ENCODE data around the gene TRERF1. TPM values are rescaled to one million over a fixed set of nuclear protein-coding genes. Genes with fewer than 3 reads are reported as not detected.
"Not testable (repeated sequence)": the region's sequence is repeated elsewhere in the genome, so short reads cannot be mapped to it uniquely, and the experiment has no call there.

The TRERF1 gene
- total and polyA plus RNA-seq, 2 experiments from 2014 or later, result 11.2 to 20.6 TPM

DNA sequence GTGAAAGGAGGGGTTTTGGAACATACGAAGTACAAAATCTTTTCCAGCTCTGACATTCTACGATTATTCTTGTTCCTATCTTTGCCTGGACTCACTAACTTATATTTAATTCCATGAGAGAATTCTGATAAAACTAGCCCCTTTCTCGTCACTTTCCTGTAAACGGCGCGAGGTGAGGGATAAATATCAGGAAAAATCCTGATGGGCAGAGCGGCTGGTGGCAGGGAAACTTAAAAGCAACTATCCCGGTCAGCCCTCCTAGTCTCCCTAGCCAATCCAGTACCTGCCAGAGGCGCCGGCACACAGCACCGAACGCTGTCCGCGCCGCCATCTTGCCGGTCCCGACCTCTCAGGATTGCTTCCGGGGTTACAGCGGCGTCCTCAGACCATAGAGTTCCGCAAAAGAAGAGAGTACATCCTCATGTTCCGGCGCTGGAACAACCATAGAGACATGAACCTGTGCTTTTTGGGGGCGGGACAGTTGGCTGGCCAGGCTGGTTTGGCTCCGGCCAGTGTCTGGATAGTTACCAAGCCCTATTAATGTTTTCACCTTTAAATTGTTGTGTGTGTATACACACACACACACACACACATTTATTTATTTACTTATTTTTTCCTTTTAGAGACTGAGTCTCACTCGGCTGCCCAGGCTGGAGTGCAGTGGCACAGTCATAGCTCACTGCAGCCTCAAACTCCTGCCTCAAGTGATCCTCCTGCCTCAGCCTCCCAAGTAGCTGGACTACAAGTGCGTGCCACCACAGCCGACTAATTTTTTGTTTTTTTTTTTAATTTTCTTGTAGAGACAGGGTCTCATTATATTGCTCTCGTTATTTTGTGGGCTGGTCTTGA, 234.0 kb downstream of the TRERF1 start, which contains the start of gene MRPS10 (continued):
- TF ChIP-seq, protein P1, sequence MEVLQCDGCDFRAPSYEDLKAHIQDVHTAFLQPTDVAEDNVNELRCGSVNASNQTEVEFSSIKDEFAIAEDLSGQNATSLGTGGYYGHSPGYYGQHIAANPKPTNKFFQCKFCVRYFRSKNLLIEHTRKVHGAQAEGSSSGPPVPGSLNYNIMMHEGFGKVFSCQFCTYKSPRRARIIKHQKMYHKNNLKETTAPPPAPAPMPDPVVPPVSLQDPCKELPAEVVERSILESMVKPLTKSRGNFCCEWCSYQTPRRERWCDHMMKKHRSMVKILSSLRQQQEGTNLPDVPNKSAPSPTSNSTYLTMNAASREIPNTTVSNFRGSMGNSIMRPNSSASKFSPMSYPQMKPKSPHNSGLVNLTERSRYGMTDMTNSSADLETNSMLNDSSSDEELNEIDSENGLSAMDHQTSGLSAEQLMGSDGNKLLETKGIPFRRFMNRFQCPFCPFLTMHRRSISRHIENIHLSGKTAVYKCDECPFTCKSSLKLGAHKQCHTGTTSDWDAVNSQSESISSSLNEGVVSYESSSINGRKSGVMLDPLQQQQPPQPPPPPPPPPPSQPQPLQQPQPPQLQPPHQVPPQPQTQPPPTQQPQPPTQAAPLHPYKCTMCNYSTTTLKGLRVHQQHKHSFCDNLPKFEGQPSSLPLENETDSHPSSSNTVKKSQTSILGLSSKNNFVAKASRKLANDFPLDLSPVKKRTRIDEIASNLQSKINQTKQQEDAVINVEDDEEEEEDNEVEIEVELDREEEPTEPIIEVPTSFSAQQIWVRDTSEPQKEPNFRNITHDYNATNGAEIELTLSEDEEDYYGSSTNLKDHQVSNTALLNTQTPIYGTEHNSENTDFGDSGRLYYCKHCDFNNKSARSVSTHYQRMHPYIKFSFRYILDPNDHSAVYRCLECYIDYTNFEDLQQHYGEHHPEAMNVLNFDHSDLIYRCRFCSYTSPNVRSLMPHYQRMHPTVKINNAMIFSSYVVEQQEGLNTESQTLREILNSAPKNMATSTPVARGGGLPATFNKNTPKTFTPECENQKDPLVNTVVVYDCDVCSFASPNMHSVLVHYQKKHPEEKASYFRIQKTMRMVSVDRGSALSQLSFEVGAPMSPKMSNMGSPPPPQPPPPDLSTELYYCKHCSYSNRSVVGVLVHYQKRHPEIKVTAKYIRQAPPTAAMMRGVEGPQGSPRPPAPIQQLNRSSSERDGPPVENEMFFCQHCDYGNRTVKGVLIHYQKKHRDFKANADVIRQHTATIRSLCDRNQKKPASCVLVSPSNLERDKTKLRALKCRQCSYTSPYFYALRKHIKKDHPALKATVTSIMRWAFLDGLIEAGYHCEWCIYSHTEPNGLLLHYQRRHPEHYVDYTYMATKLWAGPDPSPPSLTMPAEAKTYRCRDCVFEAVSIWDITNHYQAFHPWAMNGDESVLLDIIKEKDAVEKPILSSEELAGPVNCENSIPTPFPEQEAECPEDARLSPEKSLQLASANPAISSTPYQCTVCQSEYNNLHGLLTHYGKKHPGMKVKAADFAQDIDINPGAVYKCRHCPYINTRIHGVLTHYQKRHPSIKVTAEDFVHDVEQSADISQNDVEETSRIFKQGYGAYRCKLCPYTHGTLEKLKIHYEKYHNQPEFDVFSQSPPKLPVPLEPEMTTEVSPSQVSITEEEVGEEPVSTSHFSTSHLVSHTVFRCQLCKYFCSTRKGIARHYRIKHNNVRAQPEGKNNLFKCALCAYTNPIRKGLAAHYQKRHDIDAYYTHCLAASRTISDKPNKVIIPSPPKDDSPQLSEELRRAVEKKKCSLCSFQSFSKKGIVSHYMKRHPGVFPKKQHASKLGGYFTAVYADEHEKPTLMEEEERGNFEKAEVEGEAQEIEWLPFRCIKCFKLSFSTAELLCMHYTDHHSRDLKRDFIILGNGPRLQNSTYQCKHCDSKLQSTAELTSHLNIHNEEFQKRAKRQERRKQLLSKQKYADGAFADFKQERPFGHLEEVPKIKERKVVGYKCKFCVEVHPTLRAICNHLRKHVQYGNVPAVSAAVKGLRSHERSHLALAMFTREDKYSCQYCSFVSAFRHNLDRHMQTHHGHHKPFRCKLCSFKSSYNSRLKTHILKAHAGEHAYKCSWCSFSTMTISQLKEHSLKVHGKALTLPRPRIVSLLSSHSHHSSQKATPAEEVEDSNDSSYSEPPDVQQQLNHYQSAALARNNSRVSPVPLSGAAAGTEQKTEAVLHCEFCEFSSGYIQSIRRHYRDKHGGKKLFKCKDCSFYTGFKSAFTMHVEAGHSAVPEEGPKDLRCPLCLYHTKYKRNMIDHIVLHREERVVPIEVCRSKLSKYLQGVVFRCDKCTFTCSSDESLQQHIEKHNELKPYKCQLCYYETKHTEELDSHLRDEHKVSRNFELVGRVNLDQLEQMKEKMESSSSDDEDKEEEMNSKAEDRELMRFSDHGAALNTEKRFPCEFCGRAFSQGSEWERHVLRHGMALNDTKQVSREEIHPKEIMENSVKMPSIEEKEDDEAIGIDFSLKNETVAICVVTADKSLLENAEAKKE (CRISPR knock-in tag; IDR thresholded peaks at IDR 0.05), result no peak
- TF ChIP-seq EZH2phosphoT487 (IDR thresholded peaks at IDR 0.05; ENCODE audit: unreplicated experiment) (no peak), ZNF114 (CRISPR knock-in tag; IDR thresholded peaks at IDR 0.05) (no peak), JUNB (IDR thresholded peaks at IDR 0.05; ENCODE audit: unreplicated experiment) (no peak), STAT1 (IDR thresholded peaks at IDR 0.05; ENCODE audit: unreplicated experiment) (no peak)
- TF ChIP-seq, protein P2, sequence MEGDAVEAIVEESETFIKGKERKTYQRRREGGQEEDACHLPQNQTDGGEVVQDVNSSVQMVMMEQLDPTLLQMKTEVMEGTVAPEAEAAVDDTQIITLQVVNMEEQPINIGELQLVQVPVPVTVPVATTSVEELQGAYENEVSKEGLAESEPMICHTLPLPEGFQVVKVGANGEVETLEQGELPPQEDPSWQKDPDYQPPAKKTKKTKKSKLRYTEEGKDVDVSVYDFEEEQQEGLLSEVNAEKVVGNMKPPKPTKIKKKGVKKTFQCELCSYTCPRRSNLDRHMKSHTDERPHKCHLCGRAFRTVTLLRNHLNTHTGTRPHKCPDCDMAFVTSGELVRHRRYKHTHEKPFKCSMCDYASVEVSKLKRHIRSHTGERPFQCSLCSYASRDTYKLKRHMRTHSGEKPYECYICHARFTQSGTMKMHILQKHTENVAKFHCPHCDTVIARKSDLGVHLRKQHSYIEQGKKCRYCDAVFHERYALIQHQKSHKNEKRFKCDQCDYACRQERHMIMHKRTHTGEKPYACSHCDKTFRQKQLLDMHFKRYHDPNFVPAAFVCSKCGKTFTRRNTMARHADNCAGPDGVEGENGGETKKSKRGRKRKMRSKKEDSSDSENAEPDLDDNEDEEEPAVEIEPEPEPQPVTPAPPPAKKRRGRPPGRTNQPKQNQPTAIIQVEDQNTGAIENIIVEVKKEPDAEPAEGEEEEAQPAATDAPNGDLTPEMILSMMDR (conservative IDR thresholded peaks at IDR 0.05; ENCODE audit: low read depth in 2 of 2), result no peak

DNA sequence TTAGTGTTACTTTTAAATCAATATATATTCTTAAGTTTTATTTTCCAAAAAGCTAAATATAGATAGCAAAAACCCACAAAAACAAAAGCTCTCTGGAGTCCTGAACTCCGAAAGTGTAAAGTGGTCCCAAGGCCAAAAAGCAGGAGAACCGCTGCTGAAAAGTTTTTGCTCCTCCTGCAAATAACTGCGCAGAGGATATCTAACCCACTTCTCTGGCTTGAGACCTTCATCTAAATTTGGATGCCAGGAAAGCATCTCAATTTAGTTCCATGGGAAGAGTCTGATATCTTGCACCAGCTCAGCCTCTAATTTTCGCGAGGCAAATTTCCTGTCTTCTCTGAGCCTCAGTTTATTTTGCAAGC, 234.6 kb downstream of the TRERF1 start:
- H2AFZ ChIP-seq, result peak overlapping the region; percentile 40; the same call in 1 of the 2 replicates
- H3K27me3 Mint-ChIP-seq (ENCODE audit: insufficient read depth, low read depth, poor library complexity), result peaks cover 6% of the 10 kb centered on the region
- H3K36me3 Mint-ChIP-seq (ENCODE audit: low read depth), result peaks cover 11% of the 10 kb centered on the region
- no peaks in the 10 kb centered on the region for H3K27me3 ChIP-seq (ENCODE audit: insufficient read depth)
- H3K79me2 ChIP-seq (replicated peaks; ENCODE audit: insufficient read depth), result peaks cover 10% of the 10 kb centered on the region
- TF ChIP-seq EZH2phosphoT487 (IDR thresholded peaks at IDR 0.05; ENCODE audit: unreplicated experiment) (no peak), JUNB (IDR thresholded peaks at IDR 0.05; ENCODE audit: unreplicated experiment) (no peak), CREB1 (CRISPR knock-in tag; IDR thresholded peaks at IDR 0.05; ENCODE audit: low read depth) (no peak), STAT1 (IDR thresholded peaks at IDR 0.05; ENCODE audit: unreplicated experiment) (no peak)
- peaks cover 11% of the 10 kb centered on the region; the same call in 1 of the 2 replicates for H3F3A ChIP-seq (replicated peaks; ENCODE audit: low read depth)
- peak overlapping the region; percentile 84 for H3K4me2 ChIP-seq
- H3K4me1 ChIP-seq (ENCODE audit: insufficient read depth), result peaks cover 5% of the 10 kb centered on the region; the same call in 1 of the 2 replicates
- DNase-seq (ENCODE audit: low spot score) (no peak), ATAC-seq (no peak)
- H3K4me3 Mint-ChIP-seq, result peak overlapping the region; percentile 93
- H3K36me3 ChIP-seq (ENCODE audit: insufficient read depth), result no peaks in the 10 kb centered on the region; the same call in 1 of the 2 replicates
- H4K20me1 ChIP-seq (replicated peaks; ENCODE audit: insufficient read depth), result no peaks in the 10 kb centered on the region
- H3K27ac ChIP-seq (ENCODE audit: low read depth), result peak overlapping the region; percentile 88
- no peaks in the 10 kb centered on the region for H3K9me3 Mint-ChIP-seq
- no peaks in the 10 kb centered on the region for H3K9me2 ChIP-seq (ENCODE audit: insufficient read depth)
- peak overlapping the region; percentile 82 for H3K4me3 ChIP-seq
- H3K4me1 Mint-ChIP-seq, result peaks cover 8% of the 10 kb centered on the region
- H3K27ac Mint-ChIP-seq, result peak overlapping the region; percentile 96

DNA sequence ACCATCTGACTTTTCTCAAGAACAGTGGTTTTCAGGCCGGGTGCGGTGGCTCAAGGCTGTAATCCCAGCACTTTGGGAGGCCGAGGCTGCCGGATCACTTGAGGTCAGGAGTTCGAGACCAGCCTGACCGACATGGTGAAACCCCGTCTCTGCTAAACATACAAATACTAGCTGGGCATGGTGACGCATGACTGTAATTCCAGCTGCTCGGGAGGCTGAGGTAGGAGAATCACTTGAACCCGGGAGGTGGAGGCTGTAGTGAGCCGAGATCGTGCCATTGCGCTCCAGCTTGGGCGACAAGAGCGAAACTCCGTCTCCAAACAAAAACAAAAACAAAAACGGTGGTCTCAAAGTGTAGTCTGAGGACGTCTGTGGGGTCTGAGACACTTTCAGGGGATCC, 235.2 kb downstream of the TRERF1 start:
- Mint-ChIP-seq H3K36me3 (ENCODE audit: low read depth) (peaks cover 14% of the 10 kb centered on the region), H3K27ac (0 out of 2 replicates have a peak overlapping the region, but pooled peaks have one; percentile 8)
- not testable (repeated sequence) for ATAC-seq

More for the DNA sequence above, 235.2 kb downstream of the TRERF1 start:
- H3K4me3 Mint-ChIP-seq, result peak overlapping the region; percentile 93
- not testable (repeated sequence) for H4K20me1 ChIP-seq (replicated peaks; ENCODE audit: insufficient read depth); H3K9me2 ChIP-seq (ENCODE audit: insufficient read depth); DNase-seq (ENCODE audit: low spot score); H3K27me3 ChIP-seq (ENCODE audit: insufficient read depth); H3K27ac ChIP-seq (ENCODE audit: low read depth); H3K4me1 Mint-ChIP-seq; H3K79me2 ChIP-seq (replicated peaks; ENCODE audit: insufficient read depth); H3K9me3 Mint-ChIP-seq; H3K36me3 ChIP-seq (ENCODE audit: insufficient read depth); H2AFZ ChIP-seq; H3K4me1 ChIP-seq (ENCODE audit: insufficient read depth); H3K27me3 Mint-ChIP-seq (ENCODE audit: insufficient read depth, low read depth, poor library complexity)
- Histone ChIP-seq H3F3A (replicated peaks; ENCODE audit: low read depth) (peaks cover 11% of the 10 kb centered on the region; the same call in 1 of the 2 replicates), H3K4me3 (peak overlapping the region; percentile 82), H3K4me2 (peak overlapping the region; percentile 84)

All from GM23338 (cell line).